Osteoblast (primary cell): ENCODE results near the gene ACACB. TPM values are rescaled to one million over a fixed set of nuclear protein-coding genes. Genes with fewer than 3 reads are reported as not detected.

Experiments used
- DNase-seq: peaks from one replicate; pipeline ENCODE4 v3.0.0; 2011; ENCODE audit warnings: low spot score, mixed read lengths; ENCODE audit not compliant: insufficient read length; ENCODE audit errors: missing footprints
- H2AFZ ChIP-seq: 2 replicates; pipeline ENCODE4 v1.6.0; 2011; ENCODE audit warnings: mild to moderate bottlenecking, low read length
- H3K27ac ChIP-seq: 2 replicates; pipeline ENCODE4 v1.5.1; 2011; ENCODE audit warnings: mild to moderate bottlenecking, low read depth, low read length, moderate library complexity
- H3K27me3 ChIP-seq: 2 replicates; pipeline ENCODE4 v1.6.0; 2012; ENCODE audit warnings: mild to moderate bottlenecking, control low read depth, inconsistent platforms, low read length, moderate library complexity; ENCODE audit not compliant: insufficient read depth
- H3K36me3 ChIP-seq: 2 replicates; pipeline ENCODE4 v1.5.1; 2011; ENCODE audit warnings: mild to moderate bottlenecking, low read length, control low read depth, moderate library complexity; ENCODE audit not compliant: insufficient read depth
- H3K4me1 ChIP-seq: 2 replicates; pipeline ENCODE4 v1.5.1; 2011; ENCODE audit warnings: mild to moderate bottlenecking, low read length, control low read depth, moderate library complexity; ENCODE audit not compliant: insufficient read depth
- H3K4me2 ChIP-seq: 2 replicates; pipeline ENCODE4 v1.6.0; 2011; ENCODE audit warnings: mild to moderate bottlenecking, low read length; ENCODE audit not compliant: insufficient read depth
- H3K4me3 ChIP-seq: fragments of 200-600 bp; sonication (generic); 3 replicates; pipeline ENCODE4 v1.5.1; 2012; ENCODE audit warnings: mild to moderate bottlenecking, low read length, inconsistent platforms; ENCODE audit not compliant: insufficient read depth
- H3K79me2 ChIP-seq: 2 replicates; pipeline ENCODE4 v1.6.0; 2012; ENCODE audit warnings: mild to moderate bottlenecking, low read length, control low read depth, inconsistent platforms; ENCODE audit not compliant: insufficient read depth
- H3K9me3 ChIP-seq: 2 replicates; pipeline ENCODE4 v1.5.1; 2011; ENCODE audit warnings: low read depth, low read length, control low read depth
- H4K20me1 ChIP-seq: 2 replicates; pipeline ENCODE4 v1.6.0; 2012; ENCODE audit warnings: mild to moderate bottlenecking, low read length, control low read depth; ENCODE audit not compliant: insufficient read depth
- CTCF ChIP-seq: IDR thresholded peaks from 2 replicates; pipeline ENCODE4 v1.5.1; 2011; ENCODE audit warnings: mild to moderate bottlenecking, low read depth, low read length, moderate library complexity; ENCODE audit errors: extremely low read depth
- total RNA-seq: library from RNA; depleted of rRNA; stranded (reverse); fragments of >200 nt; gene quantifications from 2 replicates; pipeline ENCODE4 v1.2.3, GENCODE V29; 2012

The ACACB gene
- total RNA-seq, 1 donor = 13.8 TPM

DNA sequence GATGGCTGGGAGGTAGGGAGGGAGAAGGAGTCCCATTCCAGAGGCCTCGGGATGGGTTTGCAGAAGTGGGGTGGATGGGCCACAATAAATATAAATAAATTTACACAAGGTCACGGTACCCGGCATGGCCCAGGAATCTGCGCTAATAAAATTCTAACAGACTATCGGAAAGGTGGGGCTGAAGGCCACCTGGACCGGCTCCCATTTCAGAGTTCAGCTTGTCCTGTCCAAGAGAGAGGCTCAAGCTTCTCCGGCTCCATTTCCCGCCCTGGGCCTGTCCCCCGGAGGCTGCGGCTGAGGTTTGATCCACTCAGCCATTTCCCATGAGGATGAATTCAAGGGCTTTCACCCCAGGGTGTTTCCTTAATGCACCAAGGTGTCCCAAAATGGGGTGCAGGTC, 162.5 kb downstream of the ACACB start:
- H4K20me1 ChIP-seq = no peaks in the 10 kb centered on the region
- H3K9me3 ChIP-seq = no peaks in the 10 kb centered on the region
- no peaks in the 10 kb centered on the region for H3K79me2 ChIP-seq
- H3K4me2 ChIP-seq = no peak overlapping the region
- H3K36me3 ChIP-seq = no peaks in the 10 kb centered on the region
- no peak overlapping the region for H2AFZ ChIP-seq
- peak; percentile 38 for DNase-seq
- H3K4me3 ChIP-seq = no peak overlapping the region
- no peak for TF ChIP-seq CTCF
- no peaks in the 10 kb centered on the region for H3K27me3 ChIP-seq
- H3K27ac ChIP-seq = no peak overlapping the region
- H3K4me1 ChIP-seq = no peaks in the 10 kb centered on the region

- H3K4me1 ChIP-seq = no peaks in the 10 kb centered on the region
- no peaks in the 10 kb centered on the region for H3K27me3 ChIP-seq
- no peak overlapping the region for H3K27ac ChIP-seq
- H3K79me2 ChIP-seq = no peaks in the 10 kb centered on the region
- no peaks in the 10 kb centered on the region for H3K36me3 ChIP-seq
- no peak overlapping the region for H3K4me3 ChIP-seq
- TF ChIP-seq CTCF = no peak
- no peak overlapping the region for H2AFZ ChIP-seq
- H3K4me2 ChIP-seq = no peak overlapping the region
- no peak for DNase-seq
- no peaks in the 10 kb centered on the region for H4K20me1 ChIP-seq
- no peaks in the 10 kb centered on the region for H3K9me3 ChIP-seq
Observed at GRCh38 chr12:109279525-109279924, 163.1 kb downstream of the ACACB start.

DNA sequence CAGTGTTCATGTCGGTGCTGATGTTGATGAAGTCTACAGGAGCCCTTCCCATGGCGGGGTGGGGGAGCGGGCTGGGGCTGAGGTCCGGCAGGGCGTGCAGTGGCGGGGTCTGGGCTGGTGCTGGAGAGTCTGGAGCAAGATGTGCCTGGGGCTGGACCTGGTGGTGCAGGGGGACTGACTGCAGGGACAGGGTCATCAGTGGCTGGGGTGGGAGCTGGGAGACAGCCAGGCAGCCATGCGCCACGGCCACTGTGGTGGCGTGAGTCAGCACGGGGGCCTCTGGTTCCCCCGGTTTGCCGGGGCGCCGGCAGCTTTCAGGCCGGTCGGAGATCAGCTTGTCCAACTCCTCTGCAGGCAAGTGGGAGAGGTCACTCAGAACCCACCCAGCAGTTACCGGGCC, 165.1 kb downstream of the ACACB start:
- Histone ChIP-seq H3K27ac (no peak overlapping the region), H3K79me2 (no peaks in the 10 kb centered on the region), H3K9me3 (no peaks in the 10 kb centered on the region), H3K4me1 (no peaks in the 10 kb centered on the region), H3K36me3 (no peaks in the 10 kb centered on the region), H4K20me1 (no peaks in the 10 kb centered on the region), H3K4me2 (no peak overlapping the region), H2AFZ (no peak overlapping the region), H3K4me3 (no peak overlapping the region), H3K27me3 (no peaks in the 10 kb centered on the region)
- TF ChIP-seq CTCF = no peak
- DNase-seq = no peak

DNA sequence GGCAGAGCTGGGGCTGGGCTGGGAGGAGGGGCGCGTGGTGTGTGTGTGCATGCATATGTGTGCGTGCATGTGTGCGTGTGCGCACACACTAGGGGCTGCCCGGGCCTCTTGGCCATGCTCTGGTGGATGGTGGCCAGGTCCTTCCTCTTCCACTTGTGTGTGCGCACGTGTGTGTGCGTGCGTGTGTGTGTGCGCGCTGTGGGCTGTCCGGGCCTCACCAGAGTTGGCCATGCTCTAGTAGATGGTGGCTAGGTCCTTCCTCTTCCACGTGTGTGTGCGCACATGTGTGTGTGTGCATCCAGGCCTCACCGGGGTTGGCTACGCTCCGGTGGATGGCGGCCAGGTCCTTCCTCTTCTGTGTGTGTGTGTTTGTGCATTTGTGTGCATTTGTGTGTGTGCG, 168.0 kb downstream of the ACACB start:
- no peak for TF ChIP-seq CTCF
- no peak overlapping the region for H3K4me2 ChIP-seq
- H4K20me1 ChIP-seq = no peaks in the 10 kb centered on the region
- peak; percentile 63 for DNase-seq
- no peaks in the 10 kb centered on the region for H3K36me3 ChIP-seq
- H2AFZ ChIP-seq = no peak overlapping the region
- H3K4me1 ChIP-seq = no peaks in the 10 kb centered on the region
- no peaks in the 10 kb centered on the region for H3K9me3 ChIP-seq
- H3K27me3 ChIP-seq = no peaks in the 10 kb centered on the region
- no peaks in the 10 kb centered on the region for H3K79me2 ChIP-seq
- no peak overlapping the region for H3K4me3 ChIP-seq
- H3K27ac ChIP-seq = no peak overlapping the region
